Breast epithelium (tissue), 4 donors: ENCODE results near the gene NPEPPS. TPM values are rescaled to one million over a fixed set of nuclear protein-coding genes. Genes with fewer than 3 reads are reported as not detected.
"Not testable (repeated sequence)": the region's sequence is repeated elsewhere in the genome, so short reads cannot be mapped to it uniquely, and the experiment has no call there.

Experiments
- DNase-seq, 2 donors: peaks; one replicate each; pipeline ENCODE4 v3.0.0-alpha.2; 2019; ENCODE audit warnings: low spot score in 2 of 2
- H3K27ac ChIP-seq, 2 donors: fragments of 200-600 bp; sonication (generic) in 1 of 2; one replicate each; pipeline ENCODE4 v1.5.1; 2016 to 2019; ENCODE audit warnings: mild to moderate bottlenecking in 1 of 2
- H3K27me3 ChIP-seq, 2 donors: fragments of 200-600 bp; sonication (generic) in 1 of 2; one replicate each; pipeline versions ENCODE4 v1.5.1 to v1.6.0; 2017 to 2019; ENCODE audit warnings: control low read depth in 1 of 2, mild to moderate bottlenecking in 1 of 2
- H3K36me3 ChIP-seq: fragments of 200-600 bp; one replicate; pipeline ENCODE4 v1.5.1; 2019
- H3K4me1 ChIP-seq, 2 donors: fragments of 200-600 bp; sonication (generic); one replicate each; pipeline ENCODE4 v1.5.1; 2016 to 2019; ENCODE audit warnings: control low read depth in 1 of 2
- H3K4me3 ChIP-seq, 3 donors: fragments of 200-600 bp; sonication (generic); 1 replicate in 2 of 3; 2 replicates in 1 of 3; pipeline ENCODE4 v1.5.1; 2016 to 2019; ENCODE audit warnings: mild to moderate bottlenecking in 3 of 3, moderate library complexity in 2 of 3
- H3K9me3 ChIP-seq, 2 donors: fragments of 200-600 bp; sonication (generic) in 1 of 2; one replicate each; pipeline ENCODE4 v1.5.1; 2016 to 2019; ENCODE audit warnings: control low read depth in 1 of 2
- POLR2A ChIP-seq: fragments of 450-650 bp; IDR thresholded peaks from one replicate; pipeline ENCODE4 v1.6.1; 2016; ENCODE audit warnings: antibody characterized with exemption, mild to moderate bottlenecking, moderate library complexity
- POLR2AphosphoS5 ChIP-seq, 3 donors: sonication (generic); formaldehyde crosslinking; IDR thresholded peaks; one replicate each; pipeline ENCODE4 v1.6.1; 2017; ENCODE audit warnings: antibody characterized with exemption in 3 of 3
- intact Hi-C: fragments of 100-400 bp; cut with DNase I; formaldehyde crosslinking; loops from one replicate; pipeline ENCODE4 v1.15.1; 2023; ENCODE audit warnings: low total_unique reads
- total RNA-seq, 3 donors: library from RNA; depleted of rRNA; stranded (reverse); fragments of >200 nt; gene quantifications; one replicate each; pipeline ENCODE4 v1.1.0, GENCODE V29; 2016
- TF ChIP-seq, protein P1 (sequence below), 3 donors: fragments of 450-650 bp; IDR thresholded peaks; one replicate each; pipeline ENCODE4 v1.5.1; 2016 to 2017; ENCODE audit warnings: antibody characterized with exemption in 3 of 3, mild to moderate bottlenecking in 3 of 3, moderate library complexity in 3 of 3

Gene NPEPPS
- total RNA-seq, 3 donors from 2014 or later, result 106 to 130 (median 117) TPM

DNA sequence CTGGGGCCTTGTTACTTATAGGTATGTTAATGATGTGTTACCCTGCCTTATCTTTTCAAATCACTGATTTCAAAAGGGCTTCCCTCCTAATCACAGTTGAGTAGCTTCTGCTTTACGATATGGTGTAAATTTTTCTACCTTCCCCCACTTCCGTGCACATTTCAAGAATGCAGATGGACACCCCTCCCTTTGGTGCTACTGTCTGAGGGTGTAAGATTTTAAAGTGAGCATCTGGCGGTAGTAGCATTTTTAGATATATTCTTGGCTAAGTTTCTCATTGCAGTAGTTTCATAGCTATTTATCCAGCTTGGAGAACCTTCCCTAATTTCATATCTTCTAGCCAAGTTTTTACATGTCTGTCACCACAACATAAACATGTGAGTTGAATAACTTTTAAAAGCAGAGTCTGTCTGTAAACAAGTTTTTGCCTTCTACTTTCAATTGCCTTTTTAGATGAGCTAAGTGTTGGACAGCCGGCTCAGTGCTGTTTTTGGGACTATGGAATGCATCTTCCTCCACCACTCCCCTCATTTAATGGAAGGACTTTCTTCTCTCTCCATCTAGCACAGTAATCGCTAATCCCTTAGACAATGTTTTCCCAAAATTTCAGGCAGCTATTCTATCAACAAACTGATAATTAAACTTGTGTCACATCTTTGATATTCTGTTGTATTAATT is 55.6 kb downstream of the NPEPPS start:
- H3K27ac ChIP-seq, DNase-seq, H3K36me3 ChIP-seq, H3K27me3 ChIP-seq, H3K4me1 ChIP-seq, H3K9me3 ChIP-seq, H3K4me3 ChIP-seq, intact Hi-C loops: not testable (repeated sequence)

DNA sequence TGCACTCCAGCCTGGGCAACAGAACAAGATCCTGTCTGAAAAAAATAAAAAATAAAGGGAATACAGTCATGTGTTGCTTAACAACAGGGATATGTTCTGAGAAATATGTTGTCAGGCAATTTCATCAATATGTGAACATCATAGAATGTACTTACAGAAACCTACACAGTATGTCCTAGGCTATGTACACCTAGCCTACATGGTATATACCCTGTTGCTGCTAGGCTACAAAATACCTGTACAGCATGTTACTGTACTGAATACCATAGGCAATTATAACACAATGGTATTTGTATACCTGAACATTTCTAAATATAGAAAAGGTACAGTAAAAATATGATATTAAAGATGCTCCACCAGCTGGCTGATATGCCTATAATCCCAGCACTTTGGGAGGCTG is 62.6 kb downstream of the NPEPPS start:
- H3K36me3 ChIP-seq, H3K27me3 ChIP-seq, H3K27ac ChIP-seq, H3K9me3 ChIP-seq, H3K4me1 ChIP-seq, H3K4me3 ChIP-seq, intact Hi-C loops, DNase-seq: not testable (repeated sequence)

DNA sequence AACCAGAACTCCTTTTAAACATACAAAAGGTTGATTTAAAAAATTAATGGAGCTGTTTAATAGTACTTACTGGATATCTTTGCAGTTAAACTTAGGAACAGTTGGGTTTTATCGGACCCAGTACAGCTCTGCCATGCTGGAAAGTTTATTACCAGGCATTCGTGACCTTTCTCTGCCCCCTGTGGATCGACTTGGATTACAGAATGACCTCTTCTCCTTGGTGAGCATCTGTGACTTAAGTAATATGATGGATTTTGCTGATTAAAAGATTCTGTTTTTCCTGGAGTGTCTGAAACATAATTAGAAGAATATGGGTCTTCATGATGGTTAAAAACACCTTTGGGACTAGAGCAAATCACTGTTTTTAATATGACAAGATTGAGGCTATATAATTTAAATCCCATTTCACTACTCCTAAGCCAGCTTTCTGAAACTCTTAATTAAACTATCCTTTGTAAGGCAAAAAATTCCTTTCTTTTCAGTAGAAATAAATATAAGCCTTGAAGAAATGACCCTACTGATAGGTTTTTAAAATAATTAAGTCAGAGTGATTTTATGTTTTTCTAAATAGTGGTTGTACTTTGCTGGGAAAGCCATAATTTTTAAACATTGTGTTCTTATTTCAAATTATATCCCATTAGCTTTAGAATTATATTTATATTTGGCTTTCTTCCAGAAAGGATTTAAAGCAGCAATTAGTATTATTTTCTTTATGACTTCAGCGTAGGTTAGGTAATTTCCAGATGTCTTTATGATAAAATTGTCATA is 73.1 kb downstream of the NPEPPS start:
- no peak for TF ChIP-seq POLR2AphosphoS5 (IDR thresholded peaks at IDR 0.05)
- TF ChIP-seq POLR2A, result no peak
- TF ChIP-seq, protein P1, sequence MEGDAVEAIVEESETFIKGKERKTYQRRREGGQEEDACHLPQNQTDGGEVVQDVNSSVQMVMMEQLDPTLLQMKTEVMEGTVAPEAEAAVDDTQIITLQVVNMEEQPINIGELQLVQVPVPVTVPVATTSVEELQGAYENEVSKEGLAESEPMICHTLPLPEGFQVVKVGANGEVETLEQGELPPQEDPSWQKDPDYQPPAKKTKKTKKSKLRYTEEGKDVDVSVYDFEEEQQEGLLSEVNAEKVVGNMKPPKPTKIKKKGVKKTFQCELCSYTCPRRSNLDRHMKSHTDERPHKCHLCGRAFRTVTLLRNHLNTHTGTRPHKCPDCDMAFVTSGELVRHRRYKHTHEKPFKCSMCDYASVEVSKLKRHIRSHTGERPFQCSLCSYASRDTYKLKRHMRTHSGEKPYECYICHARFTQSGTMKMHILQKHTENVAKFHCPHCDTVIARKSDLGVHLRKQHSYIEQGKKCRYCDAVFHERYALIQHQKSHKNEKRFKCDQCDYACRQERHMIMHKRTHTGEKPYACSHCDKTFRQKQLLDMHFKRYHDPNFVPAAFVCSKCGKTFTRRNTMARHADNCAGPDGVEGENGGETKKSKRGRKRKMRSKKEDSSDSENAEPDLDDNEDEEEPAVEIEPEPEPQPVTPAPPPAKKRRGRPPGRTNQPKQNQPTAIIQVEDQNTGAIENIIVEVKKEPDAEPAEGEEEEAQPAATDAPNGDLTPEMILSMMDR (IDR thresholded peaks at IDR 0.05), result no peak
- no peaks in the 10 kb centered on the region for H3K27me3 ChIP-seq
- no peak overlapping the region for H3K4me3 ChIP-seq
- no peaks in the 10 kb centered on the region for H3K9me3 ChIP-seq
- H3K4me1 ChIP-seq, result no peaks in the 10 kb centered on the region
- intact Hi-C loops, result no loop called here
- no peaks in the 10 kb centered on the region for H3K36me3 ChIP-seq
- no peak for DNase-seq
- peak overlapping the region in 1 of 2 donors; percentile 1 for H3K27ac ChIP-seq

DNA sequence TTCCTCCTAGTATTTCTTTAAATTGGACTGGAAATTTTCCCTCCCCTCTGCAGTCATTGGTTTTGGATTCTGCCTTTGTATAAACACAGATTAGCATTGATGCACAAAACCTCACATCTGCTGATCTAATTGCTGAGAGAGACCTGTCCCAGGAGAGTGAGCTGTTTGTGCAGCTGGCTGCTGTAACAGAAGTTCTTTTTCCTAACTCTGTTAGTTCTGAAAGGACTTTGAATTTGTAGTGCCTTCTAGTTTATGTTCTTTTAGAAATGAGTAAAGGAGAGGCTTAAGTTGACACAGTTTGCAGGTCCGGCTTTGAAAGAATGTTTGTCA is 73.7 kb downstream of the NPEPPS start:
- Histone ChIP-seq H3K36me3 (no peaks in the 10 kb centered on the region), H3K9me3 (no peaks in the 10 kb centered on the region), H3K27me3 (no peaks in the 10 kb centered on the region), H3K27ac (peak overlapping the region in 1 of 2 donors; percentile 1), H3K4me3 (no peak overlapping the region), H3K4me1 (no peaks in the 10 kb centered on the region)
- DNase-seq, result no peak
- intact Hi-C loops, result no loop called here
- TF ChIP-seq POLR2A, result no peak
- TF ChIP-seq, protein P1 (IDR thresholded peaks at IDR 0.05), result no peak
- no peak for TF ChIP-seq POLR2AphosphoS5 (IDR thresholded peaks at IDR 0.05)

DNA sequence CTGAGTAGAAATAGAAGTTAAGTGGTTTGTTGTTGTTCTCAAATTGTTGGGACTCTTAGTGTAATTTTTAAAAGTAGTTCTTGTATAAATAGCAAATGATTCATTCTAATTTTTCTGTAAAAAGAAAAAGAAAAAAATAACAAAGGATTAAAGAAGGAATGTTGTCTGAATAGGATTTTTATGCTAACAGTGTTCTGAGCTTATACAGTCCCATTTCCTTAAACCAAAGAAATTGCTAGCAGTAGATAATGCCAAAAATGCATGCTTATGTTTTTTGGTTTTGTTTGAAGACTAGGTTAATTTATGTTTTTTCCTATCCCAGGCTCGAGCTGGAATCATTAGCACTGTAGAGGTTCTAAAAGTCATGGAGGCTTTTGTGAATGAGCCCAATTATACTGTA is 74.1 kb downstream of the NPEPPS start:
- H3K27me3 ChIP-seq, result no peaks in the 10 kb centered on the region
- H3K27ac ChIP-seq, result no peak overlapping the region
- H3K4me1 ChIP-seq, result no peaks in the 10 kb centered on the region
- TF ChIP-seq POLR2AphosphoS5 (IDR thresholded peaks at IDR 0.05), result no peak
- TF ChIP-seq, protein P1 (IDR thresholded peaks at IDR 0.05), result no peak
- no peak for TF ChIP-seq POLR2A
- no peak overlapping the region for H3K4me3 ChIP-seq
- H3K36me3 ChIP-seq, result no peaks in the 10 kb centered on the region
- intact Hi-C loops, result no loop called here
- no peaks in the 10 kb centered on the region for H3K9me3 ChIP-seq
- no peak for DNase-seq

DNA sequence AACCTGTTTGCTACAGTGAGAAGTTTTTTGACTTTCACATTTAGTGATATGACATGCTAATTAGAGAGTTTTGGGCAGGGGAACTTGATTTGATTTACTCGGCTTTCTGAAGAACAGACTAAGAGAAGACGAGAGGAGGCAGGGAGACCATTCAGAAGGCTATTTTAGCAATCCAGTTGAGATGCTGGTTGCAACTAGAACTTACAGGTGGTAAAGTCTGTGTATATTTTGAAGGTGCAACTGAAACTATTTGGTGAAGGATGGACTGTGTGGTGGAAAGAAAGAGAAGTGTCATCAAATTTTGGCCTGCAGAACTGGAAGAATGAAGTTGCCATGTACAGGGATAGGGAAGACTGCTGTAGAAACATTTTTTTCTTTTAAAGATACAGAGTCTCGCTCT is 76.6 kb downstream of the NPEPPS start:
- no peak for TF ChIP-seq POLR2A
- TF ChIP-seq, protein P1 (IDR thresholded peaks at IDR 0.05), result no peak
- H3K27me3 ChIP-seq, result no peaks in the 10 kb centered on the region
- H3K36me3 ChIP-seq, result no peaks in the 10 kb centered on the region
- no peak overlapping the region for H3K4me3 ChIP-seq
- H3K4me1 ChIP-seq, result no peaks in the 10 kb centered on the region
- DNase-seq, result no peak
- no peak overlapping the region for H3K27ac ChIP-seq
- H3K9me3 ChIP-seq, result no peaks in the 10 kb centered on the region
- intact Hi-C loops, result no loop called here
